NCI-H524 (cell line): ENCODE results near the gene CKAP2L.
"Not testable (repeated sequence)": the region's sequence is repeated elsewhere in the genome, so short reads cannot be mapped to it uniquely, and the experiment has no call there.

ENCODE experiments used
- DNase-seq, 2 experiments: peaks; one replicate each; lab custom pipeline; 2025; lab: John Stamatoyannopoulos, UW

CKAP2L gene

DNA sequence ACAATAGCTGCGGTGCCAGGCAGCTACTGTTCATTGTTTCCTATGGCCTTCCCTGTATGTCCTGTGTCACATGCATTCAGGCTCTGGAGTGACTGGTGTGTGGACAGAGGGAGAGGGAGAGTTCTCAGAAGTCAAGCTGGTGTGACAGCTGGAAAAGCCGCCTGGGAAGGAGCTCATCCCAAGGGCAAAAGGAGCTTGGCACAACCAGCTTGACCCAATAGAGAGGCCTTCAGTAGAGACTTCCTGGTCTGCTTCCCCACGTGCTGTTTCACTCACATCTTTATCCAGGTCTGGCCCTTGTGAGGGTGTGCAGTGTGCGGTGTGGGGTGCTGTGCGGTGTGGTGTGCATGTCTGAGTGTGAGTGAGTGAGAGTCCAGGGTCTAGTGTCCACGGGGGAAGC is 54.7 kb downstream of the CKAP2L start:
- peak in 1 of 2 experiments; percentile 23 for DNase-seq

DNA sequence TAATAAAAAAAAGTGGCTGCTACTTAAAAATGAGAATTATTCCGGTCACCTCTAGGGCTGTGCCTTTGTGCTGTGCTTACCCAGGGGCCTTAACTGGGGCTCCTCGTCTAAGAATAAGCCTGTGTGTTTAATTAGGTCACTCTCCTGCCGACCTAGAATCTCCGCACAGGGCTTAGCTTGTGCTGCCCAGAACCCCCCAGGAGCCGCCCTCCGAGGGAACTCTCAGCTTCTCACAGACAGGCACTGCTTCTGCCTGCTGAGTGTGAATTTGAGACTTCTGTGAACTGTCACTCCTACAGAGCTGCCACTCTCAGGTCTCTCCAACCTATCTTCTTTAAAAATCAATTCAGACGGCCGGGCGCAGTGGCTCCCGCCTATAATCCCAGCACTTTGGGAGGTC is 55.4 kb downstream of the CKAP2L start:
- DNase-seq, result no peak

DNA sequence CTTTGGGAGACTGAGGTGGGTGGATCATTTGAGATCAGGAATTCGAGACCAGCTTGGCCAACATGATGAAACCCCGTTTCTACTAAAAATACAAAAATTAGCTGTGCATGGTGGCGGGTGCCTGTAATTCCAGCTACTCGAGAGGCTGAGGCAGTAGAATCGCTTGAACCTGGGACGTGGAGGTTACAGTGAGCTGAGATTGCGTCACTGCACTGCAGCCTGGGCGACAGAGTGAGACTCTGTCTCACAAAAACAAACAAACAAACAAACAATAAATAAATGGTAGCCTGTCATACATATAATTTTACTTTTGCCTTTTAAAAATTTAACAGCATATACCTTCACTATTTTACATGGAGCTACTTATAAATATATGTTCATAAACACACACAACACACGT is 57.5 kb downstream of the CKAP2L start:
- DNase-seq, result not testable (repeated sequence)

DNA sequence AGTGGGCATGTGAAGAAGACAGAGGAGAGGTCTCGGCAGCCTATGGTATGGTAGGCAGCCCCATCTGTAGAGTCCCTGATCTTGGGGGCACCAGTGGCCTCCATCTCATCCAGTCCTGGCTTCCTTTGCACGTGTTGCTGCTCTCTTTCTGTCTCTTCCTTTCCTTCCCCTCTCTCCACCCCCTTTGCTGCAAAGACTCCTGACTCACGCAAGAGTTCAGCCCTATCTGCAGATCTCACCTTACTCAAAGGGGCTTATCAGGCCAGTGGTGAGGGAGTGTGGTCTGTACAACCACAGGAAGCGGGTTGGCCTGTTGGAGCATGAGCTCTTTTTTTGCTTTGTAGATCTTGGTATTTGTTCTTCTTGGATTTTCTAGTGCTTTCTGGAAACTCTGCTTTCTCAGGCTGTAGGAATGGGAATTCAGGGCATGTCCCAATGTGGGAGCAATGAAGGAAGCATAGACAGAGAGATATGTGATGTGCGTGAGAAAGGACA is 58.2 kb downstream of the CKAP2L start:
- DNase-seq, result no peak

DNA sequence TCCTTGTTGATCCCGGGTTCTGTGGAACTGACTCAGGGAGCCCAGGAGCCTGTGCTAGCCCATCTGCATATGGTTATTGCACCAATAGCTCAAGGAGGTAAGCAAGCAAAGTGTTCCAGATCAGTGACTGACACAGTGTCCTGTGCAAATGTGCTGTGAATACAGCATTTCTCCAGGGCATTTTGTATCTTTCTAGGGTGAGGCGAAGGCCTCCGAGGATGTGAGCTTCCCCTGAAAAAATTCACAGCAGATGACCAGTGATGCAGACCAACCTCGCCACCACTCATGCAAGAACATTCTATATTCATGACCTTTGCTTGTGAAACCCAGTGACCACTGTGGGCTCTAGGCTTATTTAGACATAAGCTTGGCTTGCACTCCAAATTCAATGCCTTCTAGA is 58.8 kb downstream of the CKAP2L start:
- no peak for DNase-seq

DNA sequence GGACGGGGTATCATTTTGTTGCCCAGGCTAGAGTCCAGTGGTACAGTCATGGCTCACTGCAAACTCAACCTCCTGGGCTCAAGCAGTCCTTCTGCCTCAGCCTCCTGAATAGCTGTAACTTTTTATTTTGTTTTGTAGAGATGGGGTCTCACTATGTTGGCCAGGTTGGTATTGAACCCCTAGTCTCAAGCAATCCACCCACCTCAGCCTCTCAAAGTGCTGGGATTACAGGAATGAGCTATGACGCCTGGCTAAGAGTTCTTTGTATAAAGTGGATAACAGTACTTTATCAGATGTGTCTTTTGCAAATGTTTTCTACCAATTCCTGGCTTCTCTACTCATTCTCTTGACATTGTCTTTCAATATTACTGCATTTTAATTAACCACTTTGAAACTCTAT is 60.7 kb downstream of the CKAP2L start:
- DNase-seq, result no peak

DNA sequence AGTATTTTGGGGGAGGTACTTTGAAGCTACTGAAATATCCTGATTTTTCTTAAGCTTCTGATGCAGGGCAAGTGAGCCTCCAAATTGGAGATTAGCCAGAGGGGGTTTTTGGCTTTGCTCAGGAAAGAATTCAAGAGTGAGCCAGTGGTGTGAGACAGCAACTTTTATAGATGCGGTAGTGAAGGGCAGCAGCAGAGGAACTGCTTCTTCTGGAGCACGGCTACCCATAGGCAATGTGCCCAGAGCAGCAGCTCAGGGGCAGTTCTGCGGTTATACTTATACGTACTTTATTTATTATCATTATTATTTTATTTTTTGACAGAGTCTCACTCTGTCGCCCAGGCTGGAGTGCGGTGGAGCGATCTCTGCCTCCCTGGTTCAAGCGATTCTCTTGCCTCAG is 63.4 kb downstream of the CKAP2L start:
- peak in 1 of 2 experiments; percentile 6 for DNase-seq

DNA sequence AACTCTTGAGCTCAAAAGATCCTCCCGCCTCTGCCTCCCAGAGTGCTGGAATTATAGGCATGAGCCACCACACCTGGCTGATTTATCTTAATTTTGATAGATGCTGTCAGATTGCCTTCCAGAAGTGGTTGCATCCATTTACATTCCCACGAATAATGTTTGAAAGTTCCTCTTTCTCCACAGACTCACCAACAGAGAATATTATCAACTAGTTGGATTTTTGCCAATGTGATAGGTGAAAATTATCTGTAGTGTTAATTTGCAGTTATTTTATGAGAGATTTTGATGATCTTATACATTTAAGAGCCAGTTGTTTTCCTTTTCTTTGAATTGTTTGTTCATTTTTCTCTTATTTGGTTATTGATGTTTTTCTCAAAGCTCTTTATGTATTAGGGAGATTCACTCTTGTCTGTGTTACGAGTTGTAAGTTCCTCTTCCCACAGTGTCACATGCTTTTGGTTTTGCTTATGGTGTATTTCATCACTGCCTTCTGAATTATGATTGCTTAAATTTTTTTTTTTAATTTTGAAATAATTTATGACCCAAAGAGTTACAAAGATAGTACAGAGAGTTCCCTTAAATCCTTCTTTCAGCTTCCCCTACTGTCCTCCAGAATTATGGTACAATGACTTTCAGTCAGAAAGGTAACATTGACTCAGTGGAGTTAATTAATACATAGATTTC is 64.3 kb downstream of the CKAP2L start:
- DNase-seq, result no peak

DNA sequence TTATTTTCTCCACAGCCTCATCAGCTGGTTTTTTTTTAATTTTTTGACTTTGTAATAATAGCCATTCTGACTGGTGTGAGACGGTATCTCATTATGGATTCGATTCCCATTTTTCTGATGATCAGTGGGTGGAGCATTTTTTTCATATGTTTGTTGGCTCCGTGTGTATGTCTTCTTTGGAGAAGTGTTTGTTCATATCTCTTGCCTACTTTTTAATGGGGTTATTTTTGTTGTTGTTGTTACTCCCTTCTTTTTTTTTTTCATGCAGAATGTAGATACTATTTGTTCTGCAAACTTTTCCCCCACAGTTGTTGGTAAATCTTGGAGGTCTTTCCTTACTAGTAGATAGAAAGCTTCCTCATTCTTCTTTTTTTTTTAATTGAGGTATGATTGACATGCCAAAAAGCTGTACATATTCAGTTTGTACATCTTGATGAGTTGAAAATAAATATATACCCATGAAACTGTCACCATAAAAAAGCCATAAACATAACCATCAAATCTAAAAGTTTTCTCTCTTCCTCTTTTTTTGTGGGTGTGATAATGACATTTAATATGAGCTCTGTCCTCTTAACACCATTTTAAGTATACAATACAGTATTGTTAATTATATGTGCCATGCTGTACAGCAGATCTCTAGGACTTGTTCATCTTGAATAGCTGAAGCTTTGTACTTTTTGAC is 65.4 kb downstream of the CKAP2L start:
- no peak for DNase-seq

DNA sequence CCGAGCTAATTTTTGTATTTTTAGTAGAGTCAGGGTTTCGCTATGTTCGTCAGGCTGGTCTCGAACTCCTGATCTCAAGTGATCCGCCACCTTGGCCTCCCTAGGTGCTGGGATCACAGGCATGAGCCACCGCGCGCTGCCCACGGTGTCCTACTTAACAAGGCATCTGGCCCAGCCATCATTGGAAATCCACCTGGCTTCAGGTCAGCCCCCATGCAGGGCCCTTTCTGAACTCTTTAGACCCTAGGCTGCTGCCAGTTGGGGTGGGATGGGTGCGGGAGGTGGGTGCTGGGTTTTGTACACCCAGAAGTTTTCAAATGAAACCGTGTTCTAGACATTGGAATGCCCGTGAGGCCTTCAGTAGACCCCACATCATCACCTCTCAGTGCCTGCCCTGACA is 70.2 kb downstream of the CKAP2L start:
- DNase-seq, result no peak

DNA sequence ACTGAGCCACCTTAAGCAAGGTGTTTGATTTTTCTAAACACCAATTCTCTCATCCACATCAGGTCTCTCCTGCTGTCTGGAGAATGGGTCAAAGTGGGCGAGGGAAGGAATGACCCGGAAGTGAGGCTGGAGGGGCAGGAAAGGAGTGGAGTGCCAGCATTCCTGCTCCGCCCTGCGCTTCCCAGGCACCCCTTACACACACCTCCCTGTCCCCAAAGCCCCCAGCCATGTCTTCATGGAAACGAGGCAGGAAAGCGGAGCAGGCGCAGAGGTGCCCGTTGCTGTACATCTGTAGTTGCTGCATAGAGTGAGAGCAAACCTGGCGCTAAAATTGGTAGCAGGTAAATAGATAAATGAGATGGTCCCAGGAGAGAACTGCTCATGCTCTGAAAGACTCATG is 70.8 kb downstream of the CKAP2L start:
- no peak for DNase-seq

DNA sequence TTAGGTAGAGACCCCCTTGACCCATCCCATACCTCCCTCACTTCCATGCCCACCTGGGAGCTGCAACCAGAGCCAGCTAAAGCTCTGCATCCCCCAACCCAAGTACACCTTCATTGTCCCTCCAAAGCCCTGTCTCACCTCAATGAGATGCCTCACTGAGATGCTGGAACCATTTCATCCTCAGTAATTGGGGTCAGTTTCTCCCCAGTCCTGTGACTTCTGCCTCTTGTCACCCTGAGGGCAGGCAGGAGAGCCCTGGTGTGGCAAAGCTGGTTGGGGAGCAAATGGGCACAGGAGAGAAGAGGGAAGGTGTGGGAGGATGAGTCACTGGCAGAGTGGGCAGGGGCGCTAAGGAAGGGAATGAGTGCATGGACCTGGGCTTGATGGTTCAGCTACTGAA is 71.5 kb downstream of the CKAP2L start:
- no peak for DNase-seq

DNA sequence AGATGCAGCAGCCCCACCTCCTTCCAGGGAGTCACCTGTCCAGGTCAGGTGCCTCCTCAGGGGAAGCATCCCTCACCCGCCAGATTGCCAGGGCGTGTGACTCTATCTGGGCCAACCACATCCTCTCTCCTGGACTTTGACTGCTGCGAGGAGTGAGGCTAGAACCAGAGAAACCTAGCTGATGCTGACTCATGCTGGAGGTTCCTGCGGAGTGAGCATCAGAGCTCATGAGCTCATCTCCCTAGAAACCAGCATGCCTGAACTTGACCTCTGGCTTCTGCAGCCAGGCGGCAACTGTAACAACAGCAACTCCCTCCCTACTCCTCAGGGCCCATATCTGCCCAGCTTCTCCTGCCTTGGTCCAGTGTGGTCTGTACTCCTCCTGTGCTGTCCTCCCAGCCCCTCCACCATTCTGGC is 71.9 kb downstream of the CKAP2L start:
- no peak for DNase-seq

DNA sequence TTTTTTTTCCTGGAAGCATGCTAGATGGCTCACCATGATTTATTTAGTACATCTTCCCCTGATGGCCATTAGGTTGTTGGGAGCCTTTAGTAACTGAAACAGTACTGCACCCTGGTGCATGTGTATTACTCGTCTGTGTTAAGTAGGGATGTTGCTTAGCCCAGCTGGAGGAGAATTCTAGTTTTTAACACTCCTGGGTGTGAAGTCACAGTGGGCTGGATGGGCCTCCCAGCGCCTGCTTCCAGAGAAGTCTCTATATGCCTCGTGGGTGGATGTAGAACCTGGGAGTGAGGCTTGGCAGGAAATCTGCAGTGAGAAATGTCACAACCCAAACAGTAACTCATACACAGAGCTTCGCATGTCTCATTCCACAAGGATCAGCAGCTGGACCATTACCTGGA is 72.5 kb downstream of the CKAP2L start:
- DNase-seq, result no peak

DNA sequence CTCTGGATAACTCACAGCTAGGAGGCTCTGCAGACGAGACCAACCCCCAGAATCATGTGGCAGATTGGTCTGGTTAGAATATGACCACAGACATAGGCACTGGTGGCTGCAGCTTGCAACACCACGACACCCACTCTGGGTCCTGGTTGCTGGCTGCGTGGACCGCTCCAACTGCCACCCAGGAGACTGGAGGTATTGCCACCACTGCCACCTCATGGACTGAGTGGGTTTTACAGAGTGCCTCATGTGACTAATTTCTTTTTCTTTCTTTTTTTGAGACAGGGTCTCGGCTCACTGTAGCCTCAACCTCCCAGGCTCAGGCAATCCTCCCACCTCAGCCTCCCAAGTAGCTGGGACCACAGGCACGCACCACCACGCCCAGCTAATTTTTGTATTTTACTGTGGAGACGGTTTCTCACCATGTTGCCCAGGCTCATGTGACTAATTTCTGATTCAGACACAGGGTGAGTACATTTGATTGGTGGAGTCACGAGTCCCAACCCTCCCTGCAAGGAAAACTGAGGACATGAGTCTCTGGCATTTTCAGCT is 73.5 kb downstream of the CKAP2L start:
- DNase-seq, result peak; percentile 3 to 48

DNA sequence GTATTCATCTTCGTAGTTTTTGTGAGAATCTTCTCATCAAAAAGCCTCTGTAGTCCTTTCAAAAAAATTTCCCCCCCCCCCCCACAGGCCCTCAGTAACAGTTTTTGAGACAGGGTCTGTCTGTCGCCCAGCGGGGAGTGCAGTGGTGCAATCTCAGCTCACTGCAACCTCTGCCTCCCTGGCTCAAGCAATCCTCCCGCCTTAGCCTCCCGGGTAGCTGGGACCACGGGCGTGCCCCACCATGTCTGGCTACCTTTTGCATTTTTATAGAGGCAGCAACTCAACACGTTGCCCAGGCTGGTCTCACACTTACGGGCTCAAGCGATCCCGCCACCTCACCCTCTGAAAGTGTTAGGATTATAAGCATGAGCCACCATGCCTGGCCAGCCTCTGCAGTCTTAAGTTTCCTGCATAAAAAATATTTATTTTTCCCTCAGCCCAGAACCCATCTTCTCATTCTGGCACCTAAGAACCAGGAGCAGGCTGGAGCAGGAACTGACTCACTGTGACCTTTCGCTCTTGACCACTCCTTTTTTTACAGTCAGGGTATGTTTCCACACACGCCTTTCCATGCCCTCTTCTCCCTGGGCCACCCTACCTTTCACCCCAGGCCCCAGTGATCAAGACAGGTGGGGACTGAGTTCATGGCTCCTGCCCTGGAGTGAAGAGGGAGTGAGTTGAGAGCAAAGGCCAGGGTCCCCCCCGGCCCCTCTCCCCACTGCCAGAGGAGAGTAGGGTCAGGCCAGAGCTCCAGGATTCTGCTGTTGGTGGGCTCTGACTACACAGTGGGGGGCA is 76.1 kb downstream of the CKAP2L start:
- no peak for DNase-seq

DNA sequence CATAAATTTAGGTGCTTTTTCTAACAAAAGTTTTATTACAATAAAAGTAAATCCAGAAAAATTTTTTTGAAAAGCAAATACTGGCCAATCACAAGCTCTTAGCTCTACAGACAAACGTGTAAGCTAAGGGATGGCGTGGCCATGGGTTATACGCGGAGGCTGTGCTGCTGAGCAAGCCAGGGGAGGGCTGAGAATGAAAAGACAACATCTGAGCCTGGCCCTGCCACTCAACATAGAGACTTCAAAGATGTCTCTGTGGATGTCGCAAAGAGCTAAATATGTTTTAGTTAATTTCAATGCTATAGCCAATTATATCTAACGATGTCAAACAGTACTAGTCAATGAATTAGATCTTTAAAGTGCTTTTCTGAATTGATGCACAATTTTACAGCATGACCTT is 76.9 kb downstream of the CKAP2L start:
- DNase-seq, result no peak
